GM23248 (cell line): ENCODE data around the gene PWP1. TPM values are rescaled to one million over a fixed set of nuclear protein-coding genes. Genes with fewer than 3 reads are reported as not detected.
A peak's percentile ranks its signal among the peaks of the same experiment; 100 is the strongest.
"Not testable (repeated sequence)": the region's sequence is repeated elsewhere in the genome, so short reads cannot be mapped to it uniquely, and the experiment has no call there.

Experiments
- DNase-seq: peaks from one replicate; pipeline ENCODE4 v3.0.0-alpha.2; 2015
- H2AFZ ChIP-seq: fragments of 200-600 bp; sonication (generic); 2 replicates; pipeline ENCODE4 v1.6.1; 2016; ENCODE audit warnings: antibody characterized with exemption
- H3F3A ChIP-seq: fragments of 200-600 bp; sonication (generic); 2 replicates; pipeline ENCODE4 v1.6.1; 2016; ENCODE audit warnings: mild to moderate bottlenecking, antibody characterized with exemption, mixed run types; ENCODE audit not compliant: insufficient read depth
- H3K27ac ChIP-seq: fragments of 200-600 bp; sonication (generic); 2 replicates; pipeline ENCODE4 v1.5.1; 2016; ENCODE audit warnings: mild to moderate bottlenecking
- H3K27me3 ChIP-seq: fragments of 200-600 bp; sonication (generic); replicated peaks from 2 replicates; pipeline ENCODE4 v1.6.1; 2016; ENCODE audit warnings: mild to moderate bottlenecking; ENCODE audit not compliant: insufficient read depth
- H3K36me3 ChIP-seq: fragments of 200-600 bp; sonication (generic); 2 replicates; pipeline ENCODE4 v1.6.1; 2016; ENCODE audit warnings: low read depth, mild to moderate bottlenecking
- H3K4me1 ChIP-seq: fragments of 200-600 bp; sonication (generic); 2 replicates; pipeline ENCODE4 v1.6.1; 2016; ENCODE audit warnings: mild to moderate bottlenecking; ENCODE audit not compliant: insufficient read depth
- H3K4me2 ChIP-seq: fragments of 200-600 bp; sonication (generic); one replicate; pipeline ENCODE4 v1.6.1; 2016; ENCODE audit warnings: mild to moderate bottlenecking; ENCODE audit not compliant: unreplicated experiment
- H3K4me3 ChIP-seq: fragments of 200-600 bp; sonication (generic); 2 replicates; pipeline ENCODE4 v1.5.1; 2016; ENCODE audit warnings: mild to moderate bottlenecking
- H3K79me2 ChIP-seq: fragments of 200-600 bp; sonication (generic); 2 replicates; pipeline ENCODE4 v1.6.1; 2016; ENCODE audit warnings: mild to moderate bottlenecking; ENCODE audit not compliant: insufficient read depth
- H3K9ac ChIP-seq: fragments of 200-600 bp; sonication (generic); 2 replicates; pipeline ENCODE4 v1.6.1; 2016; ENCODE audit warnings: mild to moderate bottlenecking
- H3K9me2 ChIP-seq: fragments of 200-600 bp; sonication (generic); 2 replicates; pipeline ENCODE4 v1.6.1; 2016; ENCODE audit warnings: mixed run types, mild to moderate bottlenecking, moderate library complexity; ENCODE audit not compliant: insufficient read depth
- H3K9me3 ChIP-seq: fragments of 200-600 bp; sonication (generic); one replicate; pipeline ENCODE4 v1.6.1; 2017; ENCODE audit warnings: low read depth
- H4K20me1 ChIP-seq: fragments of 200-600 bp; sonication (generic); 2 replicates; pipeline ENCODE4 v1.6.0; 2016; ENCODE audit not compliant: insufficient read depth
- EZH2 ChIP-seq: fragments of 200-600 bp; sonication (generic); IDR thresholded peaks from 2 replicates; pipeline ENCODE4 v1.6.1; 2018; ENCODE audit warnings: antibody characterized with exemption, mild to moderate bottlenecking; ENCODE audit not compliant: insufficient read depth, poor library complexity, severe bottlenecking
- EZH2phosphoT487 ChIP-seq: fragments of 200-600 bp; sonication (generic); IDR thresholded peaks from 2 replicates; pipeline ENCODE4 v1.6.1; 2018; ENCODE audit warnings: antibody characterized with exemption, moderate library complexity, mild to moderate bottlenecking, low read depth; ENCODE audit not compliant: insufficient read depth
- WGBS, 2 experiments: methylation state at CpG; one replicate each; pipeline ENCODE4 v1.1.6; 2015 to 2017; ENCODE audit warnings: low lambda C conversion rate in 2 of 2, low coverage in 1 of 2; ENCODE audit errors: missing lambda C conversion rate in 2 of 2; 5-methylcytosine and 5-hydroxymethylcytosine counted together
- in situ Hi-C: fragments of 300-500 bp; cut with MboI; formaldehyde crosslinking; loops from 2 replicates; pipeline ENCODE4 v1.15.0; 2020
- polyA plus RNA-seq: library from polyadenylated mRNA; unstranded; fragments of >200 nt; fragmentation: Nextera tagmentation; extraction: Ambion mirVana; gene quantifications from 2 replicates; pipeline ENCODE4 v1.2.1, GENCODE V29; 2016
- total RNA-seq: library from RNA; depleted of rRNA; stranded (reverse); fragments of >200 nt; shearing (Covaris generic); gene quantifications from 2 replicates; pipeline ENCODE4 v1.2.3, GENCODE V29; 2014

The PWP1 gene
- total and polyA plus RNA-seq, 2 experiments from 2014 or later: 73.7 to 97.0 TPM

- Histone ChIP-seq H3F3A (peaks cover 12% of the 10 kb centered on the region), H3K27ac (peak overlapping the region; percentile 88), H3K27me3 (peaks cover 7% of the 10 kb centered on the region), H3K9me2 (no peaks in the 10 kb centered on the region), H3K36me3 (peaks cover 14% of the 10 kb centered on the region), H3K9me3 (no peaks in the 10 kb centered on the region), H3K4me2 (peak overlapping the region; percentile 100), H3K4me1 (peaks cover 19% of the 10 kb centered on the region), H3K79me2 (peaks cover 45% of the 10 kb centered on the region), H3K4me3 (peak overlapping the region; percentile 100), H2AFZ (peak overlapping the region; percentile 93), H3K9ac (peak overlapping the region; percentile 99), H4K20me1 (no peaks in the 10 kb centered on the region)
- peak; percentile 53 for DNase-seq
- 23% methylated on average over 9 of the region's 9 CpGs for WGBS, 2 experiments
- no peak for TF ChIP-seq EZH2
- no peak for TF ChIP-seq EZH2phosphoT487
- in situ Hi-C loops: no loop called here
Measured at GRCh38 chr12:107684990-107685359, 624 bp upstream of the PWP1 start.

- H3K4me2 ChIP-seq, H3K9me2 ChIP-seq, in situ Hi-C loops, H3K4me1 ChIP-seq, H3K9me3 ChIP-seq, H3K27me3 ChIP-seq, H3F3A ChIP-seq, H3K4me3 ChIP-seq, H3K9ac ChIP-seq, H4K20me1 ChIP-seq, H2AFZ ChIP-seq: not testable (repeated sequence)
- 89 to 100% methylated on average over 2 of the region's 2 CpGs for WGBS, 2 experiments
- H3K79me2 ChIP-seq: peaks cover 51% of the 10 kb centered on the region
- H3K36me3 ChIP-seq: peaks cover 80% of the 10 kb centered on the region
- 0 out of 2 replicates have a peak overlapping the region, but pooled peaks have one; percentile 22 for H3K27ac ChIP-seq
- DNase-seq: peak; percentile 57
Measured at GRCh38 chr12:107695772-107696171, 10.2 kb downstream of the PWP1 start.

GRCh38 chr12:107702106-107702505 lies 16.5 kb downstream of the PWP1 start:
- Histone ChIP-seq H3K79me2 (peaks cover 77% of the 10 kb centered on the region), H4K20me1 (no peaks in the 10 kb centered on the region), H3K9ac (no peak overlapping the region), H3K4me1 (no peaks in the 10 kb centered on the region), H3K27ac (no peak overlapping the region), H3K4me2 (no peak overlapping the region), H3F3A (peaks cover 8% of the 10 kb centered on the region), H3K4me3 (no peak overlapping the region), H3K27me3 (no peaks in the 10 kb centered on the region), H2AFZ (no peak overlapping the region), H3K9me2 (no peaks in the 10 kb centered on the region), H3K9me3 (no peaks in the 10 kb centered on the region), H3K36me3 (peaks cover 85% of the 10 kb centered on the region)
- no peak for DNase-seq
- no peak for TF ChIP-seq EZH2phosphoT487
- no peak for TF ChIP-seq EZH2
- in situ Hi-C loops: no loop called here
- WGBS, 2 experiments: 94 to 100% methylated on average over 4 of the region's 4 CpGs

- H3K4me3 ChIP-seq: no peak overlapping the region
- no peak overlapping the region for H3K9ac ChIP-seq
- H3K79me2 ChIP-seq: peaks cover 67% of the 10 kb centered on the region
- H3K4me2 ChIP-seq: no peak overlapping the region
- H3F3A ChIP-seq: peaks cover 8% of the 10 kb centered on the region
- no peaks in the 10 kb centered on the region for H3K9me3 ChIP-seq
- H2AFZ ChIP-seq: no peak overlapping the region
- 91 to 92% methylated on average over 5 of the region's 5 CpGs for WGBS, 2 experiments
- no peak for TF ChIP-seq EZH2phosphoT487
- TF ChIP-seq EZH2: no peak
- H4K20me1 ChIP-seq: no peaks in the 10 kb centered on the region
- no peaks in the 10 kb centered on the region for H3K27me3 ChIP-seq
- H3K36me3 ChIP-seq: peaks cover 73% of the 10 kb centered on the region
- H3K4me1 ChIP-seq: no peaks in the 10 kb centered on the region
- DNase-seq: no peak
- no peaks in the 10 kb centered on the region for H3K9me2 ChIP-seq
- in situ Hi-C loops: no loop called here
- no peak overlapping the region for H3K27ac ChIP-seq
Measured at GRCh38 chr12:107704041-107704440, 18.4 kb downstream of the PWP1 start.

- H3K4me2 ChIP-seq, DNase-seq, H3K27me3 ChIP-seq, H3K27ac ChIP-seq, H4K20me1 ChIP-seq, H3K4me1 ChIP-seq, H3K9me2 ChIP-seq, H3K9me3 ChIP-seq, H2AFZ ChIP-seq, H3K9ac ChIP-seq, H3K4me3 ChIP-seq, H3F3A ChIP-seq, in situ Hi-C loops: not testable (repeated sequence)
- Histone ChIP-seq H3K36me3 (peaks cover 71% of the 10 kb centered on the region), H3K79me2 (peaks cover 57% of the 10 kb centered on the region)
- WGBS, 2 experiments: 91 to 98% methylated on average over 5 of the region's 5 CpGs
Measured at GRCh38 chr12:107705522-107705921, 19.9 kb downstream of the PWP1 start.
